Activated CD8-positive, alpha-beta memory T cell treated with anti-CD3 and anti-CD28 coated beads for 1 hour (primary cell): ENCODE data around the gene TBX2.
"Not testable (repeated sequence)": the region's sequence is repeated elsewhere in the genome, so short reads cannot be mapped to it uniquely, and the experiment has no call there.

ENCODE experiments used
- DNase-seq, 2 donors: peaks; one replicate each; pipeline ENCODE4 v3.0.0-alpha.2; 2020; ENCODE audit warnings: low read depth in 1 of 2; ENCODE audit errors: extremely low read depth in 1 of 2

Gene TBX2

DNA sequence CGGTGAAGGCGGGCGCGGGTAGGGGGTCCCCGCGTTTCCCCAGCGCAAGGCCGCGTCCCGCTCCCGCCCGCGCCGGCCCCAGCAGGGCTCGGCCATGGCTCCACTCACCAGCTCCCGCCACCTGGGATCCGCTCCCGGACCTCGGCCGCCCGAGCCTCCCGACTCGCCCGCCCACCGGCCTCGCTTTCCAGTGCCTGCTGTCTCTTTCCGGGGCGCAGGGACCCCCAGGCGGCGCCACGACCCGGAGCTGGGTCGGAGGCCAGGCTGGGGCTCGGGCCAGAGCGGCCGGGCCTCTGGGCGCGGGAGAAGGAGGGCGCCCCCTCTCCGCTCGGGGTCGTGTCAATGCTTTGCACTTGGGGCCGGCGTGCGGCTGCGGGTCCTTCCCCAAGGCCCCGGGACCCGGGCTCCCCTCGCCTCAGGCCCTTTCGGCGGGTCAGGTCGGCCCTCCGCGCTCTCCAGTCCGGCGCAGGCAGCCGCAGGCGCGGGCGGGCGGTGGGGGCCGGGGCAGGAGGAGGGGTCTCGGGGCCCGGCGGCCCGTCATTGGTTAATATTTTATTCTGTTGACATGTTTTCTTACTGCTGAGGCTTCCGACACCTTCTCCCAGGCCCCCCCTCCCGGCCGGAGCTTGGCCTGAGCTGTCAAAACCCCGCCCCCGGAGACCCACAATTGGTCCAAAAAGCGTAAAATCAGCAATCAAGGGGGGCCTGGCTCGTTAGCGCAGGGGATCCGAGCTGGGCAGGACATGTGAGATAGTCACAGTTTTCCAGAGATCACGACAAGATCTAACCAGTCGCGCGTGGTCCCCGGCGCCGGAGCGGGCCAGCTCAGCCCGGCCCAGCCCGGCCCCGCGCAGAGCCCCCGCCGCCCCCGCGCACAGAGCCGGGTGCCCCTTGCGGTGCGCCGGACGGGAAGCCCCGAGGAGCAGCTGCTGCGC, at the start of gene TBX2:
TSS of gene TBX2 (plus strand) at position 713 of the 935 bp plus-strand sequence. CDS start 334 bp downstream, outside the sequence.
- no peak for DNase-seq

DNA sequence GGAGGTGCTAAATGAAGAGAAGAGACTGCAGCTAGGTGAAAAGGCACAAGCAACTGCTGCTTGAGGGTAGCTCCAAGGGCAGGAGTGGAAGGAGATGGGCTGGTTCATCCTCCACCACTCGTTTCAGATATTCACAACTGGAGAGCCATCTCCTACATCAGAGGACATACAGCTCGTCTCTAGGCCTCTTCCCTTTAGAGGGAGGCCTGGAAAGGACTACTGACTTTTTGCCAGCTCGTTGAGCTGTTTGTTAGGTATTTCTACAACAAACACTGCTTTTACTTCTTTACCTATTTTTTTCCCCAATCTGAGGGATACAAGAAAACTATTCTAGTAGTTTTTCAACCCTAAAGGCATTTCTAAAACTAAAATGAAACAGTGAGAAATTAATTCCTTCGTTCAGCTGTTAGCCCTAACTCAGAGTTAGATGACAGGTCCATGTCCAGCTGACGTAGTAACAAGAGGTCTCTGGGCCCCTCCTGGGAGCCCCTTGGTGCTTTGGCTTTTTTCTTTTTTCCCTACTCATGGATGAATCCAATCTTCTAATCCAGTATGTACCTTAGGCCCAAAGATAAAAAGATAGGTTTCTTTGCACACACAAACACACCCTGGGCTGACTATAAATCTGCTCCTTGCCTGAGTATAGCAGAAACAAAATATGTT, 47.8 kb upstream of the TBX2 start:
- no peak for DNase-seq

DNA sequence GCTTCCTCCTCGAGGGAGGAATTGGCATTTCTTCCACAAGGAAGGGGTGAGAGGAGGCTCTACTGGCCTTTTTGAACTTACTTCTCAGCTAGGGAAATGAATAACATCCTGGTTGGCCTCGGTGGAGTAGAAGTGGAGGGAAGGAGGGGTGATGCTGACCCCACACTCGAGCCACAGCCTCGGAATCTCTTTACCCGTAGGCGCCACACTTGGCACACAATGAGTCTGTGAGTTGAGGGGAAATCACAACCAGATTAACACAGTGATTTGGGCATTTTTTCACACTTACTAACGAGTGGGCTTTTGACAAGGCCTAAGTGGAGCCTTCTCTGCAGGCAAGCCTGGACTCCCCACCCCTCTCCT, 47.3 kb upstream of the TBX2 start:
- no peak for DNase-seq

DNA sequence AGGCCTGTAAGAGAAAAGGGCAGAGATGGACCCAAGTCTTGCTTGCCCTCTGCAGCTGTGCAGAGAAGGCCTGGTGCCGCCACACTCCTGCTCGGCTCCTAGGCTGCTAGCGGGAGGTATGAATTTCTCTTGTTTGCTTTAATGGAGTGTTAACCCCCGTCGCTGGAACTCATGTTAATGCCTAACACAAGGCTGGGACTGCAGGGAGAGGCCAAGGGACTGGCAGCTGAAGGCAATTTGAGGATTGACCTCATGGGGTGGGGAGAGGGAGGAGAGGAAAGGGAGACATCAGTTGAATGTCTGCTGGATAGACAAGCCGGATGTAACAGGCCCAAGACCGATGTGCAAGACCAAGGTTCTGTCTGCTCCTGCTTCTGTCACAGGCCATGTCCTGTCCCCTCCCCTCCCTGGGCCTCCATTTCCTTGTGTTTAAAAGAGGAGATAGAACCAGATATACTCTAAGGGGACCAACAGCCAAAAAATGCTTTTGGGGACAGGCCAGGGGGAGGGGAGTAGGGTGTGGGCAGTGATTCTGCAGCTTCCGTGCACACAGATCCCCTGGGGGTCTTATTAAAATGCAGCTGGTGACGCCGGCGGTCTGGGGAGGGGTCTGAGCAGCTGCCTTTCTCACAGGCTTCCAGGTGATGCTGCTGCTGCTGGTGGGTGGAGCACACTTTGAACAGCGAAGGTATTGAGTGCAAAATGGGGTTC, 46.7 kb upstream of the TBX2 start:
- no peak for DNase-seq

GRCh38 chr17:61353615-61354014, 46.0 kb upstream of the TBX2 start:
- DNase-seq, result no peak

DNA sequence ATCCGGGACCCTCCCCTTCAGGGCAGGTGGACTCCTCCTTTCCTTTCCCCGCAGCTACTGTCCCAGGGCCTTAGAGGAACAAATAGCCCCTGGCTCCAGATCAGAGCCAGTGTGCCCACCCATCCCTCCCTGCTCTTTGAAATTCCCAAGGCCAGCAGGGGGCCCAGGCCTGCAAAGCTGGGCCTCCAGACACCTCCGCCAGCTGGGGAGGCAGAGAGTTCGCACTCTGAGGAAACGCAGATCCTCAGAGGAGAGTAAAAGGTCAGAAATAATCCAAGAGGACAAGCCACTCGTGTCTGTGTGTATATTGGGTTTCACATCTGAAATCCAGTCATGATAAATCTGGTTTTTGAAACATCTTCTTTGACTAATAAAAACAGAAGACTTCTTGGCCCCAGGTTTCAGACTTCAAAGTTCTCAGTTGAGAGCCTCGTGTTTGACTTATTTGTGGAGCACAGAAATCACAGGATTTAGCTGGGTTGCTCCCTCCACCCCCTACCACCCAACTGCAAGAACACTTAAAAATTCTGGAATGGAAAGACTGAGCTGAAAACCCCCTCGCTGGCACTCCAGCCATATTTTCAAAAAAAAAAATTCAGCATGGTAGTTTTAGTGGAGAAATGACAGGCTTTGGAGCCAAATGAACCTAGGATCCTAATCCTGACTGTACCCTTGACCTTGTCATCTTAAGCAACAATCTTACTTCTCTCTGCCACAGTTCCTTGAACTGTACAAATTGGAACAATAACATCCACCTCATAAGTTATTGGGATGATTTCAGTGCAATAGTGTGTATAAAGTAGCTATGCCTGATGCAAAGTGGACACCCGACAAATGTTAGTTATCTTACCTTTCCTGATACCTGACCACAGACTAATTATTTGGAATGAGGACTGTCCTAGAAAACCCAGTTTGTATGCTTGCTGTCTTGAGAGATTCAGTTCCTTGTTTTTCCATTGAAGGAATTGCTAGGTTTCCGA, 44.5 kb upstream of the TBX2 start:
- DNase-seq, result no peak

GRCh38 chr17:61357061-61357460, 42.6 kb upstream of the TBX2 start:
- DNase-seq, result not testable (repeated sequence)

DNA sequence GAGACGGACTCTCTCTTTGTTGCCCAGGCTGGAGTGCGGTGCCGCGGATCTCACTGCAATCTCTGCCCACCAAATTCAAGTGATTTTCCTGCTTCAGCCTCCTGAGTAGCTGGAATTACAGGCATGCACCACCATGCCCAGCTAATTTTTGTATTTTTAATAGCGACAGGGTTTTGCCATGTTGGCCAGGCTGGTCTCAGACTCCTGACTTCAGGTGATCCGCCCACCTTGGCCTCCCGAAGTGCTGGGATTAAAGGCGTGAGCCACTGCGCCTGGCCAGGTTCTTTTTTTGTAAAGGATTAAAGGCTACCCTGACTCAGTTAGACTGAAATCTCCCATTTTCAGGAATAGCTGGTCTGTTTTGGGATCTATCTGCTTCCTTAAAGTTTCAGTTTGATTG, 40.1 kb upstream of the TBX2 start:
- DNase-seq, result not testable (repeated sequence)

- DNase-seq, result no peak
These were observed 39.2 kb upstream of the TBX2 start for GRCh38 chr17:61360318-61360943.

DNA sequence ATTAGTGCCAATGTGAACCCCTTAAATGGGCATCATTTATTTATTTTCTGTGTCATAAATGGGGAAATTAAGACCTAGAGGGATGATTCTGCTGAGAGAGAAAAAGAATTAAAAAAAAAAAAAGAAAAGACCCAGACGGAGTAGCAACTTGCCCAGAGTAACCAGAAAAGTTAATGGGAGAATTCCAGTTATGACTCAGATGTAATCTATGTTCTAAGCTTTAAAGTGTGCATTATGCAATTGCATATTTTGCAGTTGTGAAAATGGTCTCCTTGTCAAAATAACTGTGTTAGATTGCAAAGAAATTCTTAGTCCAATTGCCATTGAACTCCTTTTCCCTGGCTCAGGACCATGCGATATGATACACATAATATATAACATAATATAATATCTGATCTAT, 38.6 kb upstream of the TBX2 start:
- no peak for DNase-seq

GRCh38 chr17:61362396-61362795, 37.2 kb upstream of the TBX2 start:
- DNase-seq, result no peak

DNA sequence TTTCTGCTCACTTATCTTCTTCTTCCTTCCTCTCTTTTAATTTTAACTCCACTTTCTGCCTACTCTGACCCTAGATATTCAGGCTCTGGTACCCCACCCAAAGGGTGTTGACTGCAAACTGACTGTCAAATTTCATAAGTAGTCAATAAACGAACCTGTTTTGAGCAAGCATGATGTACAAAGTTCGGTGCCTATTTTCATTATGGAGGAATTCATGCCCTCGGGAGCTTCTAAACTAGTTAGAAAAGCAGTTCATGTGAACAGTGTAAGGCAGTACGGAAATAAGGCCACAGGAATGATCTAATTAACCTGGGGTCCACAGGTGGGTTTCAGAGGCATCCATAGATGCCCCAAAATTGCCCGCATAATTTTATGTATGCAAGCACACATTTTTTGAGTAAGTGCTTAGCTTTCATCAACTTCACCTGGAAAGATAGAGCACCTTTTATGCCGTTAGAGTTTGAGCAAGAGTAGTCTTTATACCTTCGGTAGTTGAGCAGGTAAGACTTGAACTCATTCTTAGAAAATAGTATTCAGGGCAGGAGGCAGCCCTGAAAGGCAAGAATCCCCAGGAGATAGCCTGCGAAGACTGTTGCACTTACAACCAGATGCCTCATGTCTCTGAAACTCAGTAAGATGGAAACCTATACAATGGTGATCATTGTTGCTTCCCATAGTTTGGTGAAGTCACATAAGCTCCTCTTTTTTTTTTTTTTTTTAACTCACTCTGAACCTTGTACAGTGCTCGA, 36.6 kb upstream of the TBX2 start:
- no peak for DNase-seq

- no peak for DNase-seq
These were observed 35.8 kb upstream of the TBX2 start for GRCh38 chr17:61363601-61364462.

- no peak for DNase-seq
These were observed 35.2 kb upstream of the TBX2 start for GRCh38 chr17:61364463-61364846.

DNA sequence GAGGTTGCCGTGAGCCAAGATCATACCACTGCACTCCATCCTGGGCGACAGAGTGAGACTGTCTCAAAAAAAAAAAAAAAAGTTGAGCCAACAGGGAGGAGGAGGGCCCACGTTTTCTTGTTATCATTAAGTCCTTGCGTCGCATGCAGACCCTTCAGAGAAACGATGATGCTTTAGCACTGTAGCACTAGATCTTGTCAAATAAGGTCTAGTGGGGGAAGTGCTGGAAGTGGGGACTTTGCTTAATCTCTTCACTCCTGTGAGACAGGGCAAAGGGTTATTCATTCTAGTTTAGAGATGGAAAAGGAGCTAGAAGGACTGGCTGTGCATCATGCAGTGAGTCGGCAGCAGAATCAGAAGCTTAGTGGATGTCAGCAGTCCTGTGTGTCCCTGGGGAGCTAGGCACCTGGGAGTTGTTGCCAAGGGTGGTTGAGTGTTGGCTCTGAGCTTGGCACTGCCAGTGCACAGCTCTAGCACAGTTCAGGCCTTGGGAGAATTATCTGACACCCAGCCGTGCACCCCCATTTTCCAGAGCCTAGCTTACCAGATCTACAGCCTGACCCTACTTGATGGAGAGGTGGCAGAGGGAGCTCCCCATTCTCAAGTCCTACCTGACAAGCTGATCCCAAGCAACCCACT, 33.4 kb upstream of the TBX2 start:
- no peak for DNase-seq

- no peak for DNase-seq
These were observed 32.8 kb upstream of the TBX2 start for GRCh38 chr17:61366715-61367413.
